Measurements from ENCODE around the gene PRDM8.

DNA sequence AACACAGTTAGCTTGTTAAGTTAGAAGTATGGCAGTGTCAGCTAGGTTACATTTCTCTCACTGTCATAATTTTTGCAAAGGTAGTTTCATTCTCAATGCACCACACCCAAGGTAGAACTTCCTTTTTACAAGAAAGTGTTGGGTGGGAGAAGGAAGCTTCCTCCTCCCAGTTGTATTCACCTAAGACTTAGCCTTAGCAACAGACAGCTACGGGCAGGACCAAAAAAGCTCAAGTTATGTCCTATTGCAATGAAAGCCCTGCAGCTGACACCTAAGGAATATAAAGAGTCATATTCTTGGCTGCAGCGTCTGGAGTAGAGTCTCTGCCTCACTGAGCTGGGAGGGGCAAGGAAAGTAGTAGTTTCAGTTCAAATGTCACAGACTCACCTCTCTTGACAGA, 25.1 kb upstream of the PRDM8 start:
- no peak for TF ChIP-seq EZH2 (IDR thresholded peaks at IDR 0.05; ENCODE audit: insufficient read depth, poor library complexity, severe bottlenecking)
- TF ChIP-seq EZH2phosphoT487 (IDR thresholded peaks at IDR 0.05; ENCODE audit: insufficient read depth, low read depth) = no peak

Data from GM23248 (cell line).